ENCODE measurements around the gene SLC44A5. TPM values are rescaled to one million over a fixed set of nuclear protein-coding genes. Genes with fewer than 3 reads are reported as not detected.

The SLC44A5 gene
- polyA plus RNA-seq, 3 donors = not detected

DNA sequence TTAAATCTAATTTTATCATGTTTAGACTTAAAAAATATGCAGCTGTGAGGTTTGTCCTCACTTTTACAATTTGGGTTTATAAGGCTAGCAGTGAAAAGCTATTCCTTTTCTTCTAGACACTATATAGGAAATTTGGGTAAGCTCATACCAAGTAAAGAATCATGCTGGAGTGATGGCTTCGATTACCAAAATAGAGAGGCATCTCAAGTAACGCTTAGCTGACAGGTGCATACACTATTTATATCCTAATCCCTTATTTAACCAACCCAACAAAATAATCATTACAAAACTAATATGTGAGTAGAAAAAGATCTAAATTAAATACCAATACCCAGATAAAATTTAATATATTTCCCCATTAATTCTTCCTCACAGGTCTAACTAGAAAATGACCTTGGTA is 283.5 kb downstream of the SLC44A5 start:
- no peak overlapping the region for H3K4me2 ChIP-seq (replicated peaks; ENCODE audit: extremely low read depth, low read length, poor library complexity, severe bottlenecking)
- Mint-ChIP-seq H3K9me3 (peaks cover 0 to 2% (median 0%) of the 10 kb centered on the region in 7 donors), H3K4me1 (no peaks in the 10 kb centered on the region), H3K36me3 (no peaks in the 10 kb centered on the region), H3K27me3 (ENCODE audit: low read depth in 3 of 3) (peaks cover 0 to 2% (median 0%) of the 10 kb centered on the region in 3 donors), H3K4me3 (no peak overlapping the region), H3K27ac (no peak overlapping the region)
- no peaks in the 10 kb centered on the region for H3K9me3 ChIP-seq (replicated peaks in 1 of 2; ENCODE audit: control insufficient read depth in 1 of 2, insufficient read depth in 1 of 2, low read length in 2 of 2)
- H3K4me1 ChIP-seq (ENCODE audit: control insufficient read depth in 1 of 2, insufficient read depth in 2 of 2, low read length in 2 of 2) = no peaks in the 10 kb centered on the region
- TF ChIP-seq, protein P1, sequence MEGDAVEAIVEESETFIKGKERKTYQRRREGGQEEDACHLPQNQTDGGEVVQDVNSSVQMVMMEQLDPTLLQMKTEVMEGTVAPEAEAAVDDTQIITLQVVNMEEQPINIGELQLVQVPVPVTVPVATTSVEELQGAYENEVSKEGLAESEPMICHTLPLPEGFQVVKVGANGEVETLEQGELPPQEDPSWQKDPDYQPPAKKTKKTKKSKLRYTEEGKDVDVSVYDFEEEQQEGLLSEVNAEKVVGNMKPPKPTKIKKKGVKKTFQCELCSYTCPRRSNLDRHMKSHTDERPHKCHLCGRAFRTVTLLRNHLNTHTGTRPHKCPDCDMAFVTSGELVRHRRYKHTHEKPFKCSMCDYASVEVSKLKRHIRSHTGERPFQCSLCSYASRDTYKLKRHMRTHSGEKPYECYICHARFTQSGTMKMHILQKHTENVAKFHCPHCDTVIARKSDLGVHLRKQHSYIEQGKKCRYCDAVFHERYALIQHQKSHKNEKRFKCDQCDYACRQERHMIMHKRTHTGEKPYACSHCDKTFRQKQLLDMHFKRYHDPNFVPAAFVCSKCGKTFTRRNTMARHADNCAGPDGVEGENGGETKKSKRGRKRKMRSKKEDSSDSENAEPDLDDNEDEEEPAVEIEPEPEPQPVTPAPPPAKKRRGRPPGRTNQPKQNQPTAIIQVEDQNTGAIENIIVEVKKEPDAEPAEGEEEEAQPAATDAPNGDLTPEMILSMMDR (IDR thresholded peaks at IDR 0.05) = no peak
- H3K79me2 ChIP-seq (ENCODE audit: insufficient read depth, low read length) = no peaks in the 10 kb centered on the region
- H4K20me1 ChIP-seq (ENCODE audit: insufficient read depth, low read length) = no peaks in the 10 kb centered on the region
- no peak overlapping the region for H3K27ac ChIP-seq (ENCODE audit: low read depth in 1 of 2, low read length in 2 of 2)
- no peak overlapping the region for H2AFZ ChIP-seq (ENCODE audit: insufficient read depth, low read depth, low read length, poor library complexity, severe bottlenecking)
- H3K9ac ChIP-seq (ENCODE audit: insufficient read depth, low read length, poor library complexity, severe bottlenecking) = no peak overlapping the region
- whole genome bisulfite sequencing (ENCODE audit: insufficient coverage) = no CpG with 5 or more reads among the region's 2 CpGs
- H3K27me3 ChIP-seq (ENCODE audit: control insufficient read depth in 2 of 2, insufficient read depth in 2 of 2, low read length in 2 of 2) = no peaks in the 10 kb centered on the region
- no peak for DNase-seq
- no peaks in the 10 kb centered on the region for H3K36me3 ChIP-seq (replicated peaks in 1 of 2; ENCODE audit: control insufficient read depth in 1 of 2, insufficient read depth in 2 of 2, low read length in 2 of 2)
- H3K4me3 ChIP-seq (replicated peaks in 1 of 3; ENCODE audit: low read depth in 2 of 3, low read length in 3 of 3) = no peak overlapping the region
- intact Hi-C loops (cut with micrococcal nuclease) = no loop called here

DNA sequence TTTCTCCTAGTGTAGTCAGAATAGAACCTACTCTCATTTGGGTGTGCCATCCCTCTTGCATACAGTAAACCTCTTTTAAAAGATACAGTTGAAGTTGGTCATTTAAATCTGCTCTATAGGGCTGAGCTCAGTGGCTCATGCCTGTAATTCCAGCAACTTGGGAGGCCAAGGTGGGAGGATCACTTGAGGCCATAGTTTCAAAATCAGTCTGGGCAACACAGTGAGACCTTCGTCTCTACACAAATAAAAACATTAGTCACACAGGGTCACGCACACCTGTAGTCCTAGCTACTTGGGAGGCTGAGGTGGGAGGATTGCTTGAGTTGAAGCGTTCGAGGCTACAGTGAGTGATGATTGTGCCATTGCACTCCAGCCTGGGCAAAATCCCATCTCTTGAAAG is 292.9 kb downstream of the SLC44A5 start:
- no peaks in the 10 kb centered on the region for H3K4me1 ChIP-seq (ENCODE audit: control insufficient read depth in 1 of 2, insufficient read depth in 2 of 2, low read length in 2 of 2)
- H3K9me3 ChIP-seq (replicated peaks in 1 of 2; ENCODE audit: control insufficient read depth in 1 of 2, insufficient read depth in 1 of 2, low read length in 2 of 2) = no peaks in the 10 kb centered on the region
- TF ChIP-seq, protein P1 (IDR thresholded peaks at IDR 0.05) = no peak
- H3K36me3 ChIP-seq (replicated peaks in 1 of 2; ENCODE audit: control insufficient read depth in 1 of 2, insufficient read depth in 2 of 2, low read length in 2 of 2) = no peaks in the 10 kb centered on the region
- no peaks in the 10 kb centered on the region for H3K79me2 ChIP-seq (ENCODE audit: insufficient read depth, low read length)
- 100% methylated on average over 1 of the region's 4 CpGs for WGBS (ENCODE audit: insufficient coverage)
- H2AFZ ChIP-seq (ENCODE audit: insufficient read depth, low read depth, low read length, poor library complexity, severe bottlenecking) = no peak overlapping the region
- H3K27me3 ChIP-seq (ENCODE audit: control insufficient read depth in 2 of 2, insufficient read depth in 2 of 2, low read length in 2 of 2) = no peaks in the 10 kb centered on the region
- H3K4me3 ChIP-seq (replicated peaks in 1 of 3; ENCODE audit: low read depth in 2 of 3, low read length in 3 of 3) = no peak overlapping the region
- Mint-ChIP-seq H3K4me1 (no peaks in the 10 kb centered on the region), H3K27ac (no peak overlapping the region), H3K27me3 (ENCODE audit: low read depth in 3 of 3) (peaks cover 0 to 1% (median 0%) of the 10 kb centered on the region in 3 donors), H3K9me3 (peaks cover 0 to 6% (median 3%) of the 10 kb centered on the region in 7 donors), H3K4me3 (no peak overlapping the region), H3K36me3 (no peaks in the 10 kb centered on the region)
- H3K4me2 ChIP-seq (replicated peaks; ENCODE audit: extremely low read depth, low read length, poor library complexity, severe bottlenecking) = no peak overlapping the region
- no peak for DNase-seq
- intact Hi-C loops (cut with micrococcal nuclease) = no loop called here
- no peak overlapping the region for H3K27ac ChIP-seq (ENCODE audit: low read depth in 1 of 2, low read length in 2 of 2)
- no peak overlapping the region for H3K9ac ChIP-seq (ENCODE audit: insufficient read depth, low read length, poor library complexity, severe bottlenecking)
- H4K20me1 ChIP-seq (ENCODE audit: insufficient read depth, low read length) = no peaks in the 10 kb centered on the region
